WTC11 (cell line): ENCODE results near the gene HACD3. TPM values are rescaled to one million over a fixed set of nuclear protein-coding genes. Genes with fewer than 3 reads are reported as not detected.

Experiments
- ATAC-seq: fragments of 200-7000 bp; cut with Tn5 transposase; 2 replicates; pipeline ENCODE4 v1.10.0; 2021; ENCODE audit warnings: mild to moderate bottlenecking, moderate library complexity
- CTCF ChIA-PET: fragments of 300-600 bp; sonication (Branson Sonifier 250); formaldehyde crosslinking; loops from one replicate; lab custom pipeline; 2021; ENCODE audit warnings: antibody characterized with exemption; lab: Charles Lee
- POLR2A ChIA-PET: fragments of 350-600 bp; sonication (Branson Sonifier 250); formaldehyde crosslinking; loops from one replicate; lab custom pipeline; 2021; ENCODE audit warnings: antibody characterized with exemption; lab: Charles Lee
- DNase-seq: peaks from one replicate; pipeline ENCODE4 v3.0.0; 2021; ENCODE audit warnings: low spot score
- H3K27ac Mint-ChIP-seq: 2 replicates; pipeline ENCODE4 v1.8.0; 2021; ENCODE audit warnings: mixed read lengths
- H3K27me3 Mint-ChIP-seq: 2 replicates; pipeline ENCODE4 v1.8.0; 2021; ENCODE audit warnings: low read depth, mild to moderate bottlenecking, moderate library complexity, mixed read lengths
- H3K36me3 Mint-ChIP-seq: 2 replicates; pipeline ENCODE4 v1.8.0; 2021; ENCODE audit warnings: mixed read lengths
- H3K4me1 Mint-ChIP-seq: 2 replicates; pipeline ENCODE4 v1.8.0; 2022; ENCODE audit warnings: mixed read lengths
- H3K4me3 Mint-ChIP-seq: 2 replicates; pipeline ENCODE4 v1.8.0; 2021; ENCODE audit warnings: mild to moderate bottlenecking, moderate library complexity, mixed read lengths
- H3K9me3 Mint-ChIP-seq: 2 replicates; pipeline ENCODE4 v1.8.0; 2021; ENCODE audit warnings: mixed read lengths
- CREM ChIP-seq: sonication (generic); formaldehyde crosslinking; IDR thresholded peaks from 2 replicates; pipeline ENCODE4 v1.8.1; 2022; ENCODE audit warnings: mild to moderate bottlenecking, missing genetic modification reagents, moderate library complexity
- ELF4 ChIP-seq: sonication (generic); formaldehyde crosslinking; IDR thresholded peaks from 2 replicates; pipeline ENCODE4 v1.8.1; 2022; ENCODE audit warnings: low read depth, mild to moderate bottlenecking, moderate library complexity, missing genetic modification reagents
- GTF2I ChIP-seq: fragments of 250-450 bp; sonication (Bioruptor Pico); conservative IDR thresholded peaks from 2 replicates; pipeline ENCODE4 v1.4.0; 2021; ENCODE audit warnings: mild to moderate bottlenecking
- HMGA2 ChIP-seq: fragments of 250-450 bp; sonication (Bioruptor Pico); IDR thresholded peaks from 2 replicates; pipeline ENCODE4 v1.4.0; 2021; ENCODE audit warnings: mild to moderate bottlenecking, moderate library complexity
- IRF1 ChIP-seq: sonication (generic); formaldehyde crosslinking; IDR thresholded peaks from 2 replicates; pipeline ENCODE4 v1.8.0; 2023; ENCODE audit warnings: missing genetic modification reagents
- MAX ChIP-seq: sonication (generic); formaldehyde crosslinking; IDR thresholded peaks from 2 replicates; pipeline ENCODE4 v1.8.0; 2022; ENCODE audit warnings: mild to moderate bottlenecking, missing genetic modification reagents
- MYBL2 ChIP-seq: sonication (generic); formaldehyde crosslinking; IDR thresholded peaks from 2 replicates; pipeline ENCODE4 v1.8.1; 2023; ENCODE audit warnings: mild to moderate bottlenecking, moderate library complexity, missing genetic modification reagents
- NR1H2 ChIP-seq: sonication (generic); formaldehyde crosslinking; IDR thresholded peaks from 2 replicates; pipeline ENCODE4 v1.9.0; 2021; ENCODE audit warnings: mild to moderate bottlenecking, moderate library complexity, missing genetic modification reagents
- PRDM15 ChIP-seq: sonication (generic); formaldehyde crosslinking; IDR thresholded peaks from 2 replicates; pipeline ENCODE4 v1.8.0; 2022; ENCODE audit warnings: missing genetic modification reagents
- RORB ChIP-seq: fragments of 250-450 bp; sonication (Bioruptor Pico); IDR thresholded peaks from 2 replicates; pipeline ENCODE4 v1.9.0; 2021; ENCODE audit warnings: mild to moderate bottlenecking
- TCF7 ChIP-seq: sonication (generic); formaldehyde crosslinking; IDR thresholded peaks from 2 replicates; pipeline ENCODE4 v1.8.0; 2022; ENCODE audit warnings: mild to moderate bottlenecking, low read depth, missing genetic modification reagents, moderate library complexity
- TP53 ChIP-seq: sonication (generic); formaldehyde crosslinking; IDR thresholded peaks from 2 replicates; pipeline ENCODE4 v1.8.1; 2023; ENCODE audit warnings: mild to moderate bottlenecking, missing genetic modification reagents
- ZNF121 ChIP-seq: sonication (generic); formaldehyde crosslinking; IDR thresholded peaks from 2 replicates; pipeline ENCODE4 v1.8.0; 2023; ENCODE audit warnings: missing genetic modification reagents
- ZNF138 ChIP-seq: sonication (generic); formaldehyde crosslinking; conservative IDR thresholded peaks from 2 replicates; pipeline ENCODE4 v1.8.1; 2022; ENCODE audit warnings: mild to moderate bottlenecking, moderate library complexity, missing genetic modification reagents
- ZNF317 ChIP-seq: sonication (generic); formaldehyde crosslinking; IDR thresholded peaks from 2 replicates; pipeline ENCODE4 v1.8.1; 2023; ENCODE audit warnings: low read depth, mild to moderate bottlenecking, moderate library complexity, missing genetic modification reagents, borderline replicate concordance
- ZNF396 ChIP-seq: fragments of 250-450 bp; sonication (Bioruptor Pico); IDR thresholded peaks from 2 replicates; pipeline ENCODE4 v1.8.0; 2021; ENCODE audit warnings: mild to moderate bottlenecking, moderate library complexity, borderline replicate concordance
- ZNF512 ChIP-seq: sonication (generic); formaldehyde crosslinking; IDR thresholded peaks from 2 replicates; pipeline ENCODE4 v1.8.1; 2022; ENCODE audit warnings: missing genetic modification reagents, borderline replicate concordance
- total RNA-seq: library from RNA; stranded (reverse); gene quantifications from 3 replicates; pipeline ENCODE4 v1.2.3, GENCODE V29; 2021

The HACD3 gene
- total RNA-seq, 1 experiment from 2014 or later, result 95.9 TPM

GRCh38 chr15:65580287-65580686, 50.0 kb downstream of the HACD3 start:
- H3K27ac Mint-ChIP-seq, result no peak overlapping the region

GRCh38 chr15:65583701-65584100, 53.4 kb downstream of the HACD3 start:
- Mint-ChIP-seq H3K27me3 (no peaks in the 10 kb centered on the region), H3K4me3 (no peak overlapping the region), H3K4me1 (peaks cover 10% of the 10 kb centered on the region), H3K36me3 (peaks cover 60% of the 10 kb centered on the region), H3K27ac (no peak overlapping the region), H3K9me3 (no peaks in the 10 kb centered on the region)
- ATAC-seq (no peak), DNase-seq (no peak)
- ChIA-PET CTCF (no interaction called here), POLR2A (no interaction called here)
- TF ChIP-seq NR1H2 (no peak), RORB (CRISPR knock-in tag) (no peak), MAX (CRISPR knock-in tag) (no peak), CREM (CRISPR knock-in tag) (no peak), HMGA2 (CRISPR knock-in tag) (no peak), ZNF138 (no peak), PRDM15 (CRISPR knock-in tag) (no peak), ZNF121 (CRISPR knock-in tag) (no peak), IRF1 (no peak), TCF7 (CRISPR knock-in tag) (no peak), ELF4 (CRISPR knock-in tag) (no peak), ZNF512 (CRISPR knock-in tag) (no peak), TP53 (no peak)

More at GRCh38 chr15:65580287-65580686, 50.0 kb downstream of the HACD3 start:
- Mint-ChIP-seq H3K27me3 (no peaks in the 10 kb centered on the region), H3K9me3 (no peaks in the 10 kb centered on the region), H3K36me3 (peaks cover 53% of the 10 kb centered on the region), H3K4me3 (no peak overlapping the region), H3K4me1 (peaks cover 17% of the 10 kb centered on the region)
- no peak for DNase-seq
- CTCF ChIA-PET, result interaction anchor here (1.3 kb wide), 1 partner anchor 31 kb away, joined by 3 read pairs; the partner anchor contains the start of gene INTS14
- POLR2A ChIA-PET, result interaction anchor here (0.5 kb wide), 2 partner anchors 290 to 294 kb away, joined by 4 to 5 read pairs; partner anchors contain the start of gene PARP16
- TF ChIP-seq MYBL2 (CRISPR knock-in tag), result no peak
- no peak for ATAC-seq

- H3K4me3 Mint-ChIP-seq, result no peak overlapping the region
- no peaks in the 10 kb centered on the region for H3K9me3 Mint-ChIP-seq
- H3K27ac Mint-ChIP-seq, result peak overlapping the region; percentile 64; the same call in 1 of the 2 replicates
- ChIA-PET POLR2A (no interaction called here), CTCF (interaction anchor here (1.0 kb wide), 1 partner anchor 265 kb away, joined by 3 read pairs; no protein-coding TSS in a partner anchor)
- H3K4me1 Mint-ChIP-seq, result peaks cover 4% of the 10 kb centered on the region
- H3K27me3 Mint-ChIP-seq, result no peaks in the 10 kb centered on the region
- TF ChIP-seq ZNF396 (CRISPR knock-in tag) (no peak), GTF2I (CRISPR knock-in tag) (no peak), ZNF317 (CRISPR knock-in tag) (no peak)
- ATAC-seq (no peak), DNase-seq (no peak)
- peaks cover 61% of the 10 kb centered on the region for H3K36me3 Mint-ChIP-seq
Measured at GRCh38 chr15:65584241-65584640, 54.0 kb downstream of the HACD3 start.
